NCI-H146 treated with DMSO at 0.1 percent for 48 hours (cell line): ENCODE data around the gene NF1.
A peak's percentile ranks its signal among the peaks of the same experiment; 100 is the strongest.
"Not testable (repeated sequence)": the region's sequence is repeated elsewhere in the genome, so short reads cannot be mapped to it uniquely, and the experiment has no call there.

Experiments
- DNase-seq: peaks from one replicate; lab custom pipeline; 2025; ENCODE audit not compliant: unreplicated experiment; lab: John Stamatoyannopoulos, UW

NF1 gene

DNA sequence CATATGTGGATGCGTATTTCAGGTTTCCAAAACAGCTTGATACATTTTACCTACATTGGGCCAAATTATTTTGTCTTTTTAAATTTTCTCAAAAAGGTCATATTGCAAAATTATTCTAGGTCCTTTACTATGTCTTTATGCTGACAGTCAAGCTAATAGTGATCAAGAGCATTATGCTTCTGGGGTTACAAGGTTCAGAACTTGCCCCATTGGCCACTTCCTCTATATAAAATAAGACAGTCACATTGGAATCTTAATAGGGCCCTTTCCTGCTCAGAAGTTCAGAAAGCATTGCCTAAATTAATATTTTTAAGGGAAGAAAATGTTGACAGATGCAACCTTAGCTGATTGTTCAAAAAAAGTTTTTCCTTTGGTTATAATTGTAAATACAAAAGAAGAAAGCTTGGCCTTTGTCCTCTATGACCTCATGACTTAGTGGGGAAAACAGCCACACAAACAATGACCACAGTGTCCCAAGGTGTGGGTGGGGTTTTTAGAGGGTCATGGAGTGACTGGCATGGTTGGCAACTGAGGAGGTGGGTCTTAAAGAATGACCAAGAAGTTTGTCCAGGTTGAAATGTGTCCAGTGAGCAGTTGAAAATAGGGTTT lies 284.9 kb downstream of the NF1 start:
- no peak for DNase-seq

DNA sequence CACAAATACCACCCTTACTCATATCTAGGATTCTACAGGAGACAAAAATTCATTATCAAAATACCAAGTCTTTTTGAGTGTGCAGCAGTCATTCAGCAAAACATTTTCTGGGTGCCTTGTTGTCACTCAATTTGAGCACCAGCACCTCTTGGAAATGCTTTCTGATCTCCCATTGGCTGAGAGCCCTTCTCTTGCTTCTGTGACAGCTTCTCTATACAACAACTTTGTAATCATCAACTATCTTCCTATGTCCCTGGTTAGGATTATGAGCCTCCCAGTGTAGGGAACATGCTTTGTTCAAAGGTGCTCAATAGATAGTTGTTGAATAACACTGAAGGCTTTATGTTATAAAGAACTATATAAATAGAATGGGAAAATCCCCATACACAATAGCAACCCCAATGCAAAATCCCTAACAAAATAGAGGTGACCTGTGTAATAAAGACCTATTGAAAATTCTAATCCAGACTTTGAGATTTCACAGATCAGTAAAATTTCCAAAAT lies 286.4 kb downstream of the NF1 start:
- DNase-seq = no peak

DNA sequence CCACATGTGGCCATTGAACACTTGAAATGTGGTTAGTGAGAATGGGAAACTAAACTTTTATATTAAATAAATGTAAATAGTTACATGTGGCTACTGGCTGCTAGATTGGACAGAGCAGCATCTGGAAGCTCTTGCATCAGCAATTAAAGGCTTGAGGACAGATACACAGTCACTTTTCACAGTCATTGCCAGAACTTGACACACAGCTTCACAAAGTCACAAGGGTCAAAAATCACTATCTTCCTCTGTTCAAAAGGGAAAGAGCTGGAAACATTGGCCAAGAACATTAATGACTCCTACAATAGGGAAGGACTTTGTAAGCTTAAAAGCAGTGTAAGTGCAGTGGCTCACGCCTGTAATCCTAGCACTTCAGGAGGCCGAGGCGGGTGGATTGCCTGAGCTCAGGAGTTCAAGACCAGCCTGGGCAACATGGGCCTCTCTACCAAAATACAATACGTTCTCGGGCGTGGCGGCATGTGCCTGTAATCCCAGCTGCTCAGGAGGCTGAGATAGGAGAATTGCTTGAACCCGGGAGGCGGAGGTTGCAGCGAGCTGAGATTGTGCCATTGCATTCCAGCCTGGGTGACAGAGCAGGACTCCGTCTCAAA lies 288.0 kb downstream of the NF1 start:
- not testable (repeated sequence) for DNase-seq

DNA sequence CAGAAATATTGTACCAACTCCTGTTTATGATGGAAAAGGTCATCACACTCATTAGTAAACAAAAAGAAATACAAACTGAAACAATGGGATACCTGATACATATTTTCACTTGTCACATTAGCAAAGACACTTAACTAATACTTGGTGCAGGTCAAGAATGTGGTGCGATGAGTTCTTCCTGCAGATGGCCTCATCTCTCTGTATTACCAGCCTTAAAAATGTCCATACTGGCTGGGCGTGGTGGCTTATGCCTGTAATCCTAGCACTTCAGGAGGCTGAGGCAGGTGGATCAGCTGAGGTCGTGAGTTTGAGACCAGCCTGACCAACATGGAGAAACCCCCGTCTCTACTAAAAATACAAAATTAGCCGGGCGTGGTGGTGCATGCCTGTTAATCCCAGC lies 288.7 kb downstream of the NF1 start:
- not testable (repeated sequence) for DNase-seq

DNA sequence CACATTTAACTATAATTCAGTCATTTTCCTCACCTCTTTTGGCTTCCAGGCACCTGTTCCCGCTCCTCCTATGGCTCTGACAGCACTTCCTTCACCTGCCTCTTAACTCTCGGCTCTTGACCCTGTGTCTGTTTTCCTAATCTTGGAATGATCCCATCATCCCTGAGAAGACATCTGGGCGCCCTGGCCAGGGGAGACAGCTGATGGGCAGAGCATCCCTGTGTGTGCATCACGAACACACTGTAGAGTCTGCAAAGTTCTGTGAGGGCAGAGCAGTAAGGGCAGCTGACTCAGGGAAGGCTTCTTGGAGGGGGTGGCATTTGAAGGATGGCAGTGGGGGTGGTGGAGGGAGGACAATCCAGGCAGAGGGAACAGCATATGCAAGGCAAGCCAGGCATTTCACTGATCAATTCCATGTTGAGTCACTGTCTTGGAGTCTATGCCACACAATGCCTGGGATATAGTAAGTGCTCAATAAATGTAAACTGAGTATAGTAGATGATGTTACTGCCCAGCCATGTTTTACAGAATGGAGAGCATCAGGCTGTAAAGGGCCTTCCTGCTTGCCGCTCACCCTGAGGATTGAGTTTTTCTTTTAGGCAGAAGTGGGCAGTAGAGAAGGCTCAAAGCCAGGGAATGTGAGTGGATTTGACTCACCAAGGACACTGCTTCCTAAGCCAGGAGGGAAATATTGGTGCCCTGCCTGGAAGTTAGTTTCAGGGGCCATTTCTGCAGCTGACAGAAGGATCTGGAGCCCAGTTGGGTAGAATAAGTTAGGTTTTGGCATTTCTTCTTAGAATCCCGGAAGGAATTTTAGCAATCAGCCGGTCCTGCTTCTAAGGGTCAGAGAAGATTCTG lies 290.9 kb downstream of the NF1 start:
- no peak for DNase-seq

DNA sequence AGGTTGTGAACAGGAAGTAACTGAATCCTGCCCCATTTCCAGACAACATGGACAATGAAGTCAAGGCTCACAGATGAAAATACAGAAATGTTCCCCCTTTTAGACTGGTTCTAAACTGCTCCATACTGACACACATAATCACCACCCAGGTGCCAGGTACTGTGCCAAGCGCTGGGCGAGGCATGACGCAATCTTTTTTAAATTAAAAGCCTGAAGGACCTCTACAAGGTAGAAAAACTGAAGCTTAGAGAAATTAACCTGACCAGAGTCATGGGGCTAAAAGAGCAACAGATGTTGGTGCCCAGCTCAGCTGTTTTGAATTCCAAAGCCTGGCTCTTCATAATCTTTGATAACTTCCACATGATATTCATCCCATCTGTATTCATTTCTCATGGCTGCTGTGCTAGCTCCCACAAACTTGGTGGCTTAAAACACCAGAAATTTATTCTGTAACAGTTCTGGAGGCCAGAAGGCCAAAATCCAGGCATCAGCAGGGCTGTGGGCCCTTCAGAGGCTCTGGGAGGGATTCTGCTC lies 291.8 kb downstream of the NF1 start:
- DNase-seq = no peak

DNA sequence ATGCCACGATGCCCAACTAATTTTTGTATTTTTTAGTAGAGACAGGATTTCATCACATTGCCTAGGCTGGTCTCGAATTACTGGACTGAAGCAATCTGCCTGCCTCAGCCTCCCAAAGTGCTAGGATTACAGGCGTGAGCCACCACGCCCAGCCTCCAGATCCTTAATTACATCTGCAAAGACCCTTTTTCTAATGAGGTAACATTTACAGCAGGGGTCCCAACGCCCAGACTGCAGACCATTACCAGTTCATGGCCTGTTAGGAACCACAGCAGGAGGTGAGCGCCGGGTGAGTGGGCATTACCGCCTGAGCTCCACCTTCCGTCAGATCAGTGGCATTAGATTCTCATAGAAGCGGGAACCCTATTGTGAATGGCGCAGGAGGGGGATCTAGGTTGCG lies 292.7 kb downstream of the NF1 start:
- DNase-seq = no peak

DNA sequence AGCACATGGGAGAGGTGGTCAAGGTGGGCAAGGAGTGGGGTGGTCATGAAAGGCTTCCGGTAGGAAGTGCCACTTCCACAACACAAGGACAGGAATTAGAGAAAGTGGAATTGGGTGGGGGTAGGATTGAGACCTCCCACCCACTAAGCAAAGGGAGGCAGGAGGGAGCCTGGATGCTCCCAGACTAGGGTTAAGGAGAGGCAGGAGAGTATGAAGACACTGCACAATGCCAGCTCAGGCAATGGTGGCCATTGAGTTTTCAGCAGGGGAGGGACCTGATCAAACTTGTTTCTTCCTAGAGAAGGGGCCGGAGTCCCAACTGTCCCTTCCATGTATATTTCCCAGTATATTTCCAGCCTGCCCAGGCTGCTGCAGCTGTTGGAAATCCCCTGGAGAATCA lies 293.6 kb downstream of the NF1 start:
- no peak for DNase-seq

DNA sequence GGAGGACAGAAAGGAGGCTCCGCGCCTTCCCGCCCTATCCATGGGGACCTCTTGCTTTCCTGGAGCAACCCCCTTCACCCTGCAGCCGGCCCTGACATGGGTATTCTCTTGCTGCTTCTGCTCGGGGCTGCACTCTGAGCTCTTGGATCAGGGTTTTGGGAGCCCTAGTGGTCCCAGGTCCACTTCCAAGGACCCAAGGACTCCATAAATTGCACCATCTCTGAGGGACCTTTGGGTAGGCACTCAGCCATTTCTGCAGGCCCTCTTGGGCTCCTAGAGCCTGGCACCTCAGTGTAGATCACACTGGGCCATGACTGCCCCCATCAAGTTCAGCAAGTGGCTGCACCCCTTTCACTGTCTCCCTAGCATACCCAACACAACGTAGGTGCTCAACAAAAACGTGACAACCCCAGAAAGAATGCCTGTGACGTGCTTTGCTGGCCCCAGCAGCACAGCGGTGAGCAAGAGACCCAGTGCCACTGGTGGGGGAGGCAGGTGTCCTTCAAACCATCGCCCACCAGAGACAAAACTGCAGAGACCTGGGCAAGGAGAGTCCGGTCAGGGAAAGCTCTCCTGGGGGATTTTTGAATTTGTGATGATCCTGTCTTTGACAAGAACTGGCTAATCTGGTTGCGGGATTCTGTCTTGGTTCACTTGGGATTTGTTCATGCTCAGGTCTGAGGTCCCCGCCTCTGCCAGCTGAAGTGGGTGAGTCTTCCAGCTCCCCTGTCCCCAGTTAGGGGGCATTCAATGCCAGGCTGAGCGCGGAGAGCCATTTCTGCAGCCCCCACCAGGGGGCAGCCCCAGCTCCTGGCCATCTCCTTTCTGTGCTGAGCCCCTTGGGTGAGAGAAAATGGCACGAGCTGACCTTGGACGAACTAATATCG lies 294.2 kb downstream of the NF1 start:
- no peak for DNase-seq

DNA sequence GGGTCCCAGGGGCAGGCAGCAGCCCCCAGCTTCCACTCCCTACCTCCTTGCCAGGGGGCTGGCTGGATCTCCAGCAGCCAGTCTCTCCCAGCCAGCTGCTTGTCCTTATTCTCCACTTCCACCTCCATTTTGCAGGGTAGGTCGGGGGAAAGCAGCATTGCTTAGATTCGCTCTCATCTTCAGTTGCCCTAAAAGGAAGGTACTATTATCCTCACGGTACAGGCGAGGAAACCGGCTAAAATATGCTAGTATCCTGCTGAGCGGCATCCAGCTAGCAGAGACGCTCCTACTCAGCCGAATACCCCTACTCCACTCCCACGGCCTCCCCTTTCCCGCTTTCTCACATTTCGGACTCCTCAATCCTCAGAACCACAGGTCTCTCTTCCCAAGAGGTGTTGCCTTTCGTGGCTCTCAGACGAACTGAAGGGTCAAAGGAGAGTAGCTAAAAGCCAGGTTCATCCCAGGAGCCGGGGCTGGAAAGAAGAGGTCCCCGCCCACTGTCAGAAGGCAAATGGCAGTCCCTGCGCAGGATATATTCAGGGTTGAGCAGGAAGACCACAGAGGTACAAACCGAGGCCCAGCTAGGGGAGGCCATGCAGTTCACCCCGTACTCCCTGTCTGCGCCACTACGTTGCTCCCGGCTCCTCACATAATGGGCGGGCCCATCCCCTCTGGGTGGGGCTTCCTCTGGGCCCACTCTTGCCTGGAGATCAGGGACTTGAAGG lies 295.0 kb downstream of the NF1 start:
- no peak for DNase-seq

DNA sequence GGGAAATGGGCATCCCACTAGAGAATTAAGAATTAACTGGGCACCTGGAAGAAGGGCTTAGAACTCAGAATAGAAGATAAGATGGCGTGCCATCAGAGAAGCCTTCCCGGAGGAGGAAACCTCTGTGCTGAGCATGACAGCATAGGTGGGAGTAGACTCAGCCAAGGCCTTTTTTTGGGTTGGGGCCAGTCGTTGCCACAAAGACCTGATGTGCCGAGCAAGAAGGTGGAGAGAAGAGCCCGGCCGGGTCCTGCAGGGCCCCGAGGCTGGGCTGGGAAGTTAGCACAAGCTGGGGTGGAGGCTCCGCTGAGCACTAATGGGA lies 295.6 kb downstream of the NF1 start:
- no peak for DNase-seq

DNA sequence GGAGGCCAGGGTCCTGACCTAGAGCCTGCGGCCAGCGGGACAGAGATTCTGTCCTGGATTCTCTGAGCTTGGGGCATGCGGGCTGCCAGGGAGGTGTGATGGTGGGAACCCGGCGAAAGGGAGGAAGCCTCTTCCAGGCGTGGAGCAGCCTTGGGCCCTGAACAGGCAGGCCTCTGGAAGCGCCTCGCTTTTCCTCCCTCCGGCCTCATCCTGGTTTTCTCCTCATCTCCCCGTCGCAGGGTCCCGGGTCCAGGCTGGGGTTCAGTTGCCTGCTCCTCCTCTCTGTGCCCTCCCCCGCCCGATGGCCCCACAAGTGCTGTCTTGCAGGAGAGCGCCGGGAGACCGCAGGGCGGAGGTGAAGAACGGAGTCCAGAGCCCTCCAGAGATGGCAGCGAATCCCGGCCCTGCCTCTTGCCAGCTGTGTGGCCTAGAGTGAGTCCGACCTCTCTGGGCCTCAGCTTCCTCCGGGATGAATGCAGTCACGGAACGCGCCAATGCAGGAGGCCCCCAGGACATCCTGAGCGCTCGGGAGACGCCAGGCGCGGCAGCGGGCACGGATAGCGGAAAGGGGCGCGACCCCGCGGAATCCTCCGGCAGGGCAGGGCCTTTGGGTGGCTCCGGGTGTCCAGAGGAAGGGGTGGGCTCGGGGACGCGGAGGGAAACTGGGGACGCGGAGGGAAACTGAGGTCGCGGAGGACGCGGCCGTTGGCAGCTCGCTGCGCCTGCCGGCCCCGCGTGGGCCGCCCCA lies 296.1 kb downstream of the NF1 start:
- DNase-seq = no peak

DNA sequence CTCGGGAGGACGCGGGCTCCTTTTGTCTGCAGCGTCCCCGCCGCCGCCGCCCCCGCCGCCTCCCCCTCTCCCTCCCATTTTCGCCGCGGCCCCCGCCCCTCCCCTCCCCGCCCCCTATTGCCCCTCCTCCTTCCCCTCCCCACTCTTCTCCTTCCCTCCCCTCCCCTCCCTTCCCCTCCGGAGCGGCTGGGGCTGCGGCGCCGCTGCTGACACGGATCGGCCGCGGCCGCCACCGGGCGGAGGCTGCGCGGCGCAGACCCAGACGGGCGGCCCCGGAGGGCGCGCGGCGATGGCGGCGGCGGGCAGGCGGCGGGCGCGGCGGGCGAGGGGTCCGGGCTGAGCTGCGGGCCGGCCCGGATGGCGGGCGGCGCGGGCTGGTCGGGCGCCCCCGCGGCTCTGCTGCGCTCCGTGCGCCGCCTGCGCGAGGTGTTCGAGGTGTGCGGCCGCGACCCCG lies 296.7 kb downstream of the NF1 start, which contains the start of gene RAB11FIP4:
TSS of gene RAB11FIP4 (plus strand) at position 180 of the 454 bp plus-strand sequence. CDS start at position 358, 178 bp downstream.
- DNase-seq = peak; percentile 17

DNA sequence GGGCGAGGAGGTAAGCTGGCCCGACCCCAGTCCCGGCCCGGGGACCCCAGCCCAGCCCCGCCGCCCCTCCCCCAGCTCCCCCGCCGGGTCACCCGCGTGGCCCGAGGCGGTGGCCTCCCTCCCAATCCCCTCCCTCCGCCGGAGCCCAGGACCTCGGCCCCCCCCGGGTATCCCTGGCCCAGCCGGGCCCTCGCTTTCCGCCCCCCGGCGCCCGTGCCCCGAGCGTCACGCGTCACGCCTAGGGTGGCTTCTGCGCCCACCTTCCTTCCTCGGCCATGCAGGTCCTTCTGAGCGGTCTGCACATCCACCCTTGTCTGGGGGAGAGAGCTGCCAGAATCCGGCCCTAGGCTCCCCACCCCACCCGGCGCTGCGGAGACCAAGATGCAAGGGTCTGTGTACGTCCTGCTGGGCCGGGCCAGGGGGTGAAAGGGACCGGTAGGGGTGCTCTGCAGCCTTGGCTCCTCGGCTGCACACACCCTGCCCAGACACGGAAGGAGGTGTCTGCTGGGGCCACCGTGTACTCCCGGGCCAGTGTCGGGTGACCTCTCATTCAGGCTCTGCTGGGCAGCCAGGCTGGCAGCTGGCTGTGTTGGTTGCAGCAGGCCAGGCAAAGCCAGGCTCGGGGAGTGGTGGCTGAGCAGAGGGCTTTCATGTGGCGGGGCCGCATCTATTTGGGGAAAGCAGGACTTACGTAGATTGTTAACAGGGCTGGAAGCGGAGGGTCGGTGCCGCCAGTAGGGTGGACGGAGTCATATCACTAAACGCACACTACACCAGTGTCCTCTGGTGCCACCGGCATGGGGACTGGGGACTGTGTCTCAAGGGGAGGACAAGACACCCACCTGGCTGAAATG lies 297.5 kb downstream of the NF1 start:
- no peak for DNase-seq

DNA sequence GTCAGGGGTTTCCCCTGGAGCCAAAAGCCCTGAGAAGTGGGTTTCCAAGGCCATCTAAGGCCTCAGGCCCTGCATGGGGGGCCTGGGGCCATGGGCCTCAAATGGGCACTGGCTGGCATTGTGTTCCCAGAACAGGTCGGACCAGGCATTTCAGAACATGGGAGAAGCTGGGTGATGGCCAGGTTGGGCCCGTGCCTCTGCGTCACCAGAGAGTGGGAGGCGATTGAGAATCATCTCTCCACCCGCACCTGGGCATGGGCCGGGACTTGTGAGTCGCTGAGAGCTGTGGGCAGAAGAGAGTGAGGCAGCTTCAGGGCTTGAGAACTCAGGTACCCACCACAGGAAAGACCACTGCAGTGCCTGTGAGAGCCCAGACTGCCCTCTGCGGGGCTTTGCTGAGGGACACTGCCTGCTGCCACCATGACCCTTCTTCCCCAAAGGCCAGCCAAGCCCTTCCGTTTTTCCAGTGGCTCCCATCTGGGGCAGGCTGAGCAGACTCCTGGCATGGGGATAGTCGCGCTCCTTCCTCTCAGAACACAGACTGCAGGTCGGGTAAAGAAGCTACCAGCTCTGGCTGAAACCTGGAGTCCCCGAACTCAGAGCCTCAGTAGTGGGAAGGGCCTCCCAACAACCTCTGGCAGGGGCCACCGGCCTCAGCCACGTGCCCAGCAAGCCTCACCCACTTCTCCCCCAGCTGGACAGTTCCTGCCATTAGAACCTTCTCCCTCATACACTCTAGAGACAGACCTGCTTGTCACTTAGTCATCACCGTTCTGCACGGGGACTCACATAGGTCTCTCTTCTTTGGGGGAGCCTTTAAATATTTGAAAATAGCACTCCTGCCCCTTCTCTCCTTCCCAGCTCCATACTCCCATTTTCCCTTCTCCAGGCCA lies 298.3 kb downstream of the NF1 start:
- DNase-seq = no peak

DNA sequence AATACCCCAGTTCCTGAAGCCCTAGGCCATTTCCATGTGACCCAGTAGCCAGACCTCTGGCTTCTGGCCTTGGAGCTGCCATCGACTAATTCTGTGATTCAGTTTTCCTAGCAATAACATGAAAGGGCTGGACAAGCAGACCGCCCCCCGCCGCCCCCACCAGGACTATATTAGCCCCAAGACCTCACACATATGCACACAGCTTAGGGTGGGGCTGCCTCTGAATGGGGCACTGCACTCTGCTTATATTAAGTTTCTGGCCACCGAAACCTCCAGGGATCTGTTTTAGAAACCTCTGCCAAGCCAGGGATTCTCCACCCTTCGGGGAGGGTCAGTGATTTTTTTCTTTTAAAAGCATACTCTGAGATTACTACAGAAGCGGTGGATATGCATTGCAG lies 299.0 kb downstream of the NF1 start:
- DNase-seq = no peak

DNA sequence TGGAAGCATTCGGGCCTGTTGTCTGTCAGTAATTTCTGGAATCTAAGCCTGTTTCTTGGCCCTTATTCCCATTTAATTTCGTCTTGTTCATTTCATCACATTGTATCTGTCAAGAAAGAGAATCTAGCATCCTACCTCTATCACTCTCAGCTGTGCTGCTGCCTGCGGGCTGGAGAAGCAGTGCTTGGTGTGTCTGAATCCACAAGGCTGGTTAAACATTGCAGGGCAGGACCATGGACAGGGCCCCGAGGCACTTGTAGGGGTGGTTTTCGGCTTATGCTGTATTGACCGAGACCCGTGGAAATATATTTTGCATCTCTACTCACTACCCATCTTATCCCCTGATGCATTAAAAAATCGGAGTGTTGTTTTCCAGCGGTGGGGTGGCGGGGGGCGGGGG lies 299.8 kb downstream of the NF1 start:
- no peak for DNase-seq
